ENCODE measurements around the gene TDRD9.

GRCh38 chr14:104036212-104036611 is 108.0 kb downstream of the TDRD9 start:
- TF ChIP-seq, protein P1, sequence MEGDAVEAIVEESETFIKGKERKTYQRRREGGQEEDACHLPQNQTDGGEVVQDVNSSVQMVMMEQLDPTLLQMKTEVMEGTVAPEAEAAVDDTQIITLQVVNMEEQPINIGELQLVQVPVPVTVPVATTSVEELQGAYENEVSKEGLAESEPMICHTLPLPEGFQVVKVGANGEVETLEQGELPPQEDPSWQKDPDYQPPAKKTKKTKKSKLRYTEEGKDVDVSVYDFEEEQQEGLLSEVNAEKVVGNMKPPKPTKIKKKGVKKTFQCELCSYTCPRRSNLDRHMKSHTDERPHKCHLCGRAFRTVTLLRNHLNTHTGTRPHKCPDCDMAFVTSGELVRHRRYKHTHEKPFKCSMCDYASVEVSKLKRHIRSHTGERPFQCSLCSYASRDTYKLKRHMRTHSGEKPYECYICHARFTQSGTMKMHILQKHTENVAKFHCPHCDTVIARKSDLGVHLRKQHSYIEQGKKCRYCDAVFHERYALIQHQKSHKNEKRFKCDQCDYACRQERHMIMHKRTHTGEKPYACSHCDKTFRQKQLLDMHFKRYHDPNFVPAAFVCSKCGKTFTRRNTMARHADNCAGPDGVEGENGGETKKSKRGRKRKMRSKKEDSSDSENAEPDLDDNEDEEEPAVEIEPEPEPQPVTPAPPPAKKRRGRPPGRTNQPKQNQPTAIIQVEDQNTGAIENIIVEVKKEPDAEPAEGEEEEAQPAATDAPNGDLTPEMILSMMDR (IDR thresholded peaks at IDR 0.05) = no peak
- no peak for TF ChIP-seq EP300 (IDR thresholded peaks at IDR 0.05)
- TF ChIP-seq POLR2AphosphoS5 (IDR thresholded peaks at IDR 0.05) = no peak
- no peak for TF ChIP-seq POLR2A (IDR thresholded peaks at IDR 0.05)
